Activated CD4-positive, alpha-beta memory T cell treated with anti-CD3 and anti-CD28 coated beads for 36 hours (primary cell): ENCODE data around the gene TSPAN15. TPM values are rescaled to one million over a fixed set of nuclear protein-coding genes. Genes with fewer than 3 reads are reported as not detected.

Experiments used
- CTCF ChIA-PET: fragments of 350-600 bp; sonication (Branson Sonifier 250); formaldehyde crosslinking; loops from one replicate; lab custom pipeline; 2021; ENCODE audit warnings: antibody characterized with exemption, inconsistent platforms; lab: Charles Lee
- POLR2A ChIA-PET: fragments of 350-600 bp; sonication (Branson Sonifier 250); formaldehyde crosslinking; loops from one replicate; lab custom pipeline; 2021; ENCODE audit warnings: antibody characterized with exemption; lab: Charles Lee
- DNase-seq: peaks from one replicate; pipeline ENCODE4 v3.0.0-alpha.2; 2020
- H3K27ac Mint-ChIP-seq: one replicate; pipeline ENCODE4 v1.8.0; 2021; ENCODE audit warnings: mixed read lengths
- H3K27me3 Mint-ChIP-seq: one replicate; pipeline ENCODE4 v1.8.0; 2021; ENCODE audit warnings: mixed read lengths
- H3K36me3 Mint-ChIP-seq: one replicate; pipeline ENCODE4 v1.8.0; 2021; ENCODE audit warnings: mixed read lengths
- H3K4me1 Mint-ChIP-seq: one replicate; pipeline ENCODE4 v1.8.0; 2021; ENCODE audit warnings: low read depth, mixed read lengths
- H3K4me3 Mint-ChIP-seq: one replicate; pipeline ENCODE4 v1.8.0; 2021; ENCODE audit warnings: mild to moderate bottlenecking, mixed read lengths
- H3K9me3 Mint-ChIP-seq: one replicate; pipeline ENCODE4 v1.8.0; 2021; ENCODE audit warnings: mixed read lengths
- intact Hi-C: fragments of 100-400 bp; cut with micrococcal nuclease; formaldehyde crosslinking; loops from one replicate; pipeline ENCODE4 v1.15.1; 2023
- total RNA-seq, 2 experiments: library from RNA; stranded (reverse); gene quantifications; one replicate each; pipeline ENCODE4 v1.2.3, GENCODE V29; 2021

The TSPAN15 gene
- total RNA-seq, 2 experiments from 2014 or later = 2.5 to 3.1 TPM

- H3K4me3 Mint-ChIP-seq = no peak overlapping the region
- CTCF ChIA-PET = interaction anchor here (0.6 to 4.1 kb wide), 14 partner anchors 11 to 179 kb away, joined by 3 to 50 read pairs (median 6); no protein-coding TSS in a partner anchor
- no peaks in the 10 kb centered on the region for H3K36me3 Mint-ChIP-seq
- intact Hi-C loops = loop anchor here (2.0 to 5.0 kb wide), 5 partner anchors 16 to 412 kb away; partner anchors contain the start of genes FAM241B and HKDC1
- POLR2A ChIA-PET = interaction anchor here (1.1 kb wide), 1 partner anchor 15 kb away, joined by 3 read pairs; no protein-coding TSS in a partner anchor
- peaks cover 15% of the 10 kb centered on the region for H3K4me1 Mint-ChIP-seq
- H3K9me3 Mint-ChIP-seq = no peaks in the 10 kb centered on the region
- no peak for DNase-seq
- H3K27ac Mint-ChIP-seq = peak overlapping the region; percentile 76
- H3K27me3 Mint-ChIP-seq = peaks cover 2% of the 10 kb centered on the region
Observed at GRCh38 chr10:69409176-69409495, 42.1 kb upstream of the TSPAN15 start.

- Mint-ChIP-seq H3K9me3 (no peaks in the 10 kb centered on the region), H3K27ac (no peak overlapping the region), H3K36me3 (no peaks in the 10 kb centered on the region), H3K4me3 (no peak overlapping the region), H3K27me3 (peaks cover 2% of the 10 kb centered on the region), H3K4me1 (peaks cover 15% of the 10 kb centered on the region)
- ChIA-PET POLR2A (no interaction called here), CTCF (interaction anchor here (0.9 kb wide), 1 partner anchor 14 kb away, joined by 3 read pairs; no protein-coding TSS in a partner anchor)
- DNase-seq = no peak
- intact Hi-C loops = loop anchor here (2.0 to 5.0 kb wide), 5 partner anchors 15 to 413 kb away; partner anchors contain the start of genes FAM241B and HKDC1
Observed at GRCh38 chr10:69409968-69410367, 41.3 kb upstream of the TSPAN15 start.

GRCh38 chr10:69410487-69410886 is 40.8 kb upstream of the TSPAN15 start:
- CTCF ChIA-PET = interaction anchor here (0.9 to 1.5 kb wide), 4 partner anchors 11 to 97 kb away, joined by 3 to 4 read pairs (median 3); no protein-coding TSS in a partner anchor
- POLR2A ChIA-PET = no interaction called here
- intact Hi-C loops = no loop called here

GRCh38 chr10:69411476-69411875 is 39.8 kb upstream of the TSPAN15 start:
- Mint-ChIP-seq H3K9me3 (no peaks in the 10 kb centered on the region), H3K4me3 (no peak overlapping the region), H3K36me3 (no peaks in the 10 kb centered on the region), H3K27me3 (peaks cover 2% of the 10 kb centered on the region), H3K27ac (no peak overlapping the region), H3K4me1 (peaks cover 15% of the 10 kb centered on the region)
- no peak for DNase-seq
- intact Hi-C loops = no loop called here
- ChIA-PET CTCF (interaction anchor here (0.9 to 1.5 kb wide), 4 partner anchors 10 to 96 kb away, joined by 3 to 5 read pairs (median 4); no protein-coding TSS in a partner anchor), POLR2A (no interaction called here)

More at GRCh38 chr10:69410487-69410886, 40.8 kb upstream of the TSPAN15 start:
- Mint-ChIP-seq H3K27me3 (peaks cover 2% of the 10 kb centered on the region), H3K4me3 (no peak overlapping the region), H3K36me3 (no peaks in the 10 kb centered on the region), H3K27ac (no peak overlapping the region), H3K4me1 (peaks cover 15% of the 10 kb centered on the region), H3K9me3 (no peaks in the 10 kb centered on the region)
- no peak for DNase-seq

- Mint-ChIP-seq H3K9me3 (no peaks in the 10 kb centered on the region), H3K4me3 (no peak overlapping the region), H3K36me3 (no peaks in the 10 kb centered on the region), H3K27ac (no peak overlapping the region), H3K27me3 (peaks cover 2% of the 10 kb centered on the region), H3K4me1 (peaks cover 15% of the 10 kb centered on the region)
- ChIA-PET CTCF (interaction anchor here (1.4 kb wide), 1 partner anchor 96 kb away, joined by 4 read pairs; no protein-coding TSS in a partner anchor), POLR2A (no interaction called here)
- DNase-seq = no peak
- intact Hi-C loops = no loop called here
Observed at GRCh38 chr10:69412232-69412790, 39.0 kb upstream of the TSPAN15 start.

- H3K36me3 Mint-ChIP-seq = no peaks in the 10 kb centered on the region
- no peak overlapping the region for H3K27ac Mint-ChIP-seq
- H3K27me3 Mint-ChIP-seq = peaks cover 2% of the 10 kb centered on the region
- peak; percentile 54 for DNase-seq
- ChIA-PET CTCF (interaction anchor here (1.4 kb wide), 1 partner anchor 94 kb away, joined by 4 read pairs; no protein-coding TSS in a partner anchor), POLR2A (no interaction called here)
- intact Hi-C loops = no loop called here
- H3K9me3 Mint-ChIP-seq = no peaks in the 10 kb centered on the region
- no peak overlapping the region for H3K4me3 Mint-ChIP-seq
- H3K4me1 Mint-ChIP-seq = peaks cover 8% of the 10 kb centered on the region
Observed at GRCh38 chr10:69413221-69413865, 37.9 kb upstream of the TSPAN15 start.

GRCh38 chr10:69414036-69415018 is 36.9 kb upstream of the TSPAN15 start:
- intact Hi-C loops = no loop called here
- Mint-ChIP-seq H3K4me3 (no peak overlapping the region), H3K27ac (no peak overlapping the region), H3K9me3 (no peaks in the 10 kb centered on the region), H3K36me3 (no peaks in the 10 kb centered on the region), H3K27me3 (peaks cover 2% of the 10 kb centered on the region), H3K4me1 (peaks cover 1% of the 10 kb centered on the region)
- ChIA-PET POLR2A (interaction anchor here (0.5 kb wide), 1 partner anchor 95 kb away, joined by 3 read pairs; no protein-coding TSS in a partner anchor), CTCF (interaction anchor here (1.3 kb wide), 1 partner anchor 179 kb away, joined by 3 read pairs; no protein-coding TSS in a partner anchor)
- DNase-seq = no peak

GRCh38 chr10:69415049-69415448 is 36.2 kb upstream of the TSPAN15 start:
- CTCF ChIA-PET = interaction anchor here (1.3 kb wide), 1 partner anchor 180 kb away, joined by 3 read pairs; no protein-coding TSS in a partner anchor
- DNase-seq = no peak
- no peak overlapping the region for H3K27ac Mint-ChIP-seq

GRCh38 chr10:69415951-69416350 is 35.3 kb upstream of the TSPAN15 start:
- Mint-ChIP-seq H3K4me1 (no peaks in the 10 kb centered on the region), H3K27ac (no peak overlapping the region), H3K4me3 (no peak overlapping the region), H3K36me3 (no peaks in the 10 kb centered on the region), H3K27me3 (peaks cover 2% of the 10 kb centered on the region), H3K9me3 (no peaks in the 10 kb centered on the region)
- CTCF ChIA-PET = no interaction called here
- DNase-seq = no peak
- intact Hi-C loops = no loop called here
- POLR2A ChIA-PET = no interaction called here

More at GRCh38 chr10:69415049-69415448, 36.2 kb upstream of the TSPAN15 start:
- H3K4me3 Mint-ChIP-seq = no peak overlapping the region
- no peaks in the 10 kb centered on the region for H3K36me3 Mint-ChIP-seq
- H3K9me3 Mint-ChIP-seq = no peaks in the 10 kb centered on the region
- POLR2A ChIA-PET = no interaction called here
- intact Hi-C loops = no loop called here
- no peaks in the 10 kb centered on the region for H3K4me1 Mint-ChIP-seq
- peaks cover 2% of the 10 kb centered on the region for H3K27me3 Mint-ChIP-seq

- H3K9me3 Mint-ChIP-seq = no peaks in the 10 kb centered on the region
- no peak within 1 kb of the TSS for H3K4me3 Mint-ChIP-seq
- intact Hi-C loops = no loop called here
- DNase-seq = no peak
- no peak within 1 kb of the TSS for H3K27ac Mint-ChIP-seq
- H3K27me3 Mint-ChIP-seq = peaks cover 2% of the 10 kb centered on the region
- no peaks in the 10 kb centered on the region for H3K36me3 Mint-ChIP-seq
- ChIA-PET POLR2A (no interaction called here), CTCF (interaction anchor here (0.9 to 2.1 kb wide), 3 partner anchors 9 to 99 kb away, joined by 3 to 7 read pairs (median 4); no protein-coding TSS in a partner anchor)
- no peaks in the 10 kb centered on the region for H3K4me1 Mint-ChIP-seq
Observed at GRCh38 chr10:69416695-69417094, 34.6 kb upstream of the TSPAN15 start, which contains the start of gene TACR2. TACR2 (minus strand) TSS chr10:69416918; CDS start chr10:69416323, 595 bp downstream.

GRCh38 chr10:69417542-69417941 is 33.7 kb upstream of the TSPAN15 start:
- Mint-ChIP-seq H3K27ac (no peak overlapping the region), H3K4me1 (peaks cover 7% of the 10 kb centered on the region), H3K4me3 (no peak overlapping the region), H3K36me3 (no peaks in the 10 kb centered on the region), H3K9me3 (no peaks in the 10 kb centered on the region), H3K27me3 (peaks cover 2% of the 10 kb centered on the region)
- no peak for DNase-seq
- POLR2A ChIA-PET = no interaction called here
- intact Hi-C loops = no loop called here
- CTCF ChIA-PET = interaction anchor here (0.9 to 2.1 kb wide), 4 partner anchors 8 to 98 kb away, joined by 3 to 7 read pairs (median 4); no protein-coding TSS in a partner anchor
